ENCODE results near the gene SOCS2.

- TF ChIP-seq CTCF (IDR thresholded peaks at IDR 0.05) (no peak), POLR2A (IDR thresholded peaks at IDR 0.05) (no peak)
Observed at GRCh38 chr12:93599192-93599591, 26.7 kb downstream of the SOCS2 start.

Data from right lobe of liver (tissue), 4 donors.